ENCODE data around the gene GUCY1A2.

The GUCY1A2 gene

DNA sequence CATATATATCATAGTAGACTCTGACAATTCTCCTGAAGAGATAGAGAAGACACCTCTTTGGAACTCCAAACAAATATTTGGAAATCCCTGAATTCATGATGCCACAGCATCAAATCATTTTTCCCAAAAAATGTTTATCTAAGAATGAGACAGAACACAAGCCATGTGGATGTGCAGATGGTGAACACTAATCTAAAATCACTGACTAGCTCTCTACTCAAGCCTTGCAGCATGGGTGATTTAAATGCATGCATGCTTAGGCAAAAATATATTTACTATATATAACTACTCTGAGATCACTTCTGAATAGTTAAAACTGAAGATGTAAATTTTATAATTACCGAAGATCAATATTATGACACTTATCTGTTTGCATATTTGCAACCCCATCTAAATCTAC, 289.9 kb downstream of the GUCY1A2 start:
- no peak for DNase-seq

DNA sequence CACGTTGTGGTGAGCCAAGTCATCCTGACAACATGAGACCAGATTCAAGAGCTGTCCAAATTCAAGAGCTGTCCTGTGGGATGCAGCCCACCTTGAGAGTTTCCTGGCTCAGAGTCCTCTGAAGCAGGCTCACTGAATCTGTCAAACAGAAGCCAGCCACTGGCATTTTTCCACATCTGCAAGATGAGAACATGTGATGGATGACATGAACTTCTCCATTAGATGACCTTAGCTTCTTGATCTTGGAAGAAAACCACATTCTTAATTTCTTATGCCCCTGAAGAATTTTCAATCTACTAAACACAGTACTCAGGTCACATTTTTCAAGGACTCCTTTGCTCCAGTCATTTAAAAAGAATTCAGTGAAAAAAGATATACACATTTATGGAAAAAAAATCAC, 291.0 kb downstream of the GUCY1A2 start:
- no peaks in the 10 kb centered on the region for H3K27me3 ChIP-seq (replicated peaks)
- DNase-seq: no peak
- H3K27ac ChIP-seq: no peak overlapping the region
- TF ChIP-seq, protein P1, sequence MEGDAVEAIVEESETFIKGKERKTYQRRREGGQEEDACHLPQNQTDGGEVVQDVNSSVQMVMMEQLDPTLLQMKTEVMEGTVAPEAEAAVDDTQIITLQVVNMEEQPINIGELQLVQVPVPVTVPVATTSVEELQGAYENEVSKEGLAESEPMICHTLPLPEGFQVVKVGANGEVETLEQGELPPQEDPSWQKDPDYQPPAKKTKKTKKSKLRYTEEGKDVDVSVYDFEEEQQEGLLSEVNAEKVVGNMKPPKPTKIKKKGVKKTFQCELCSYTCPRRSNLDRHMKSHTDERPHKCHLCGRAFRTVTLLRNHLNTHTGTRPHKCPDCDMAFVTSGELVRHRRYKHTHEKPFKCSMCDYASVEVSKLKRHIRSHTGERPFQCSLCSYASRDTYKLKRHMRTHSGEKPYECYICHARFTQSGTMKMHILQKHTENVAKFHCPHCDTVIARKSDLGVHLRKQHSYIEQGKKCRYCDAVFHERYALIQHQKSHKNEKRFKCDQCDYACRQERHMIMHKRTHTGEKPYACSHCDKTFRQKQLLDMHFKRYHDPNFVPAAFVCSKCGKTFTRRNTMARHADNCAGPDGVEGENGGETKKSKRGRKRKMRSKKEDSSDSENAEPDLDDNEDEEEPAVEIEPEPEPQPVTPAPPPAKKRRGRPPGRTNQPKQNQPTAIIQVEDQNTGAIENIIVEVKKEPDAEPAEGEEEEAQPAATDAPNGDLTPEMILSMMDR (IDR thresholded peaks at IDR 0.05; ENCODE audit: low read depth, low read length, missing control alignments): no peak
- H3K4me3 ChIP-seq (ENCODE audit: low read depth, low read length): no peak overlapping the region
- H3K36me3 ChIP-seq (replicated peaks): no peaks in the 10 kb centered on the region
- in situ Hi-C loops (cut with HindIII; ENCODE audit: low pct_ligation_motif_present, low sequenced_read_pairs): no loop called here

More for the DNA sequence above, 289.9 kb downstream of the GUCY1A2 start:
- H3K27me3 ChIP-seq (replicated peaks): no peaks in the 10 kb centered on the region
- no peak overlapping the region for H3K27ac ChIP-seq
- no peak overlapping the region for H3K4me3 ChIP-seq (ENCODE audit: low read depth, low read length)
- TF ChIP-seq, protein P1 (IDR thresholded peaks at IDR 0.05; ENCODE audit: low read depth, low read length, missing control alignments): no peak
- in situ Hi-C loops (cut with HindIII; ENCODE audit: low pct_ligation_motif_present, low sequenced_read_pairs): no loop called here
- no peaks in the 10 kb centered on the region for H3K36me3 ChIP-seq (replicated peaks)

DNA sequence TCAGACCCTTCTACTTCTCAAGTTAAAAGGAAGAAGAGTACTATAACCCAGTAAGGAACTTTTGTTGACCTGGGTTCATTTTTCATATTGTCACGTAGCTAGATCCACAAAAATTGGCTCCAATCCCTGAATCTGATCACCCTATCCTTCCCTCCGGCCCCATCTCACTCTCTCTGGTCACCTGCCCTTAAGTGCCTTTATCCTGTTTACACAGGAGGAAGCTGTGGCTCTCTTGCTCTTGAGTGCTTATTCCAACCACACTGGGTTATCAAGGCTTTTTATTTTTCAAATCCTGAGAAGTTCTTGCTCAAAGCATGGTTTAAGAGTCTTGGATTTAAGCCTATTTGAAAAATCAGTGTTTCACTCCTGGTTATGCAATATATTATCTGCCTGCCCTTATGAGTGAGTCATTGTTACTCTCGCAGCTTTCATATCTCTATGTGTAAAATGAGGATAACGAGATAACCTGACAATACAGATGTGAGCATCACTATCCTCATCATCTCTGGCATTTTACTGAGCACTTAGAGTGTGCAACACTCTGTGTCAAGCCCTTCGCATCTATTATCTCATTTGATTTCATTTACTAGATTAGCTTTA, 293.9 kb downstream of the GUCY1A2 start:
- in situ Hi-C loops (cut with HindIII; ENCODE audit: low pct_ligation_motif_present, low sequenced_read_pairs): no loop called here
- no peaks in the 10 kb centered on the region for H3K36me3 ChIP-seq (replicated peaks)
- no peak overlapping the region for H3K4me3 ChIP-seq (ENCODE audit: low read depth, low read length)
- DNase-seq: no peak
- H3K27ac ChIP-seq: no peak overlapping the region
- H3K27me3 ChIP-seq (replicated peaks): no peaks in the 10 kb centered on the region
- TF ChIP-seq, protein P1 (IDR thresholded peaks at IDR 0.05; ENCODE audit: low read depth, low read length, missing control alignments): no peak

DNA sequence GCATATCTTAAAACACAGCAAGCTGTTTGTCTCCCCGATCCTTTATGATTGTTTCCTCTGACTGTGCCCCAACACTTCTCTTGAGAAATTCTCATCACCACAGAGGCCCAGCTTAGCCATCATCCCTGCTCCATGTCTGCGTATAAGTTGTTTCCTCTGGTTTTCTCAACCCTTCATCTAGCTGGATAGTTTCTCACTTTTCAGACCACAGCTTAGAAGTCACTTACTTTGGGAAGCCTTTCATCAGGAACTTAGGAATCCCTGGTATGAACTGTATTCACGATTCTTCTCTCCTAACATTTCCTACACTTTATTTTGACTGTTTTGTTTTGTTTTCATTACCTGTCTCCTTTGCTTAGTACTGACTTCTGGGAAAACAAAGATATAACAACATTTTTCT, 295.2 kb downstream of the GUCY1A2 start:
- no peaks in the 10 kb centered on the region for H3K36me3 ChIP-seq (replicated peaks)
- H3K4me3 ChIP-seq (ENCODE audit: low read depth, low read length): no peak overlapping the region
- no peaks in the 10 kb centered on the region for H3K27me3 ChIP-seq (replicated peaks)
- in situ Hi-C loops (cut with HindIII; ENCODE audit: low pct_ligation_motif_present, low sequenced_read_pairs): no loop called here
- no peak overlapping the region for H3K27ac ChIP-seq
- TF ChIP-seq, protein P1 (IDR thresholded peaks at IDR 0.05; ENCODE audit: low read depth, low read length, missing control alignments): no peak
- DNase-seq: no peak

DNA sequence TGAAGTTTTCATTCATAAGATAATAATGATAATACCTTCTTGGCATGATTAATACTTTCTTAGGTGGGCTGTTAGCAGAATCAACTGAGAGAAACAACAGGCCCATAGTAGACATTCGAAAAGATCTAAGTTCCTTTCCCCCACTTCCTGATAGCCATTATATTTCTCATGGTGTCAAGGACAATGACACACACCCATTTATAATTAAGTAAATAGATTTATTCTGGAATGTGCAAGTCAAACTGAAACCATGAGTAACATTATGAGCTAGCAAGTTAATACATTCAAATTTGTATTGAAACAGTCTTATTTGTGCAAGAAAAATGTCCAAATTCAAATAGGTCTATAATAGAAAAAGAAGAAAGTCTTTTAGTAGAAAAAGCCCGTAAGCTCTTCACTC, 301.1 kb downstream of the GUCY1A2 start:
- TF ChIP-seq, protein P1 (IDR thresholded peaks at IDR 0.05; ENCODE audit: low read depth, low read length, missing control alignments): no peak
- no peaks in the 10 kb centered on the region for H3K36me3 ChIP-seq (replicated peaks)
- no peaks in the 10 kb centered on the region for H3K27me3 ChIP-seq (replicated peaks)
- in situ Hi-C loops (cut with HindIII; ENCODE audit: low pct_ligation_motif_present, low sequenced_read_pairs): no loop called here
- H3K4me3 ChIP-seq (ENCODE audit: low read depth, low read length): no peak overlapping the region
- no peak for DNase-seq
- H3K27ac ChIP-seq: no peak overlapping the region

DNA sequence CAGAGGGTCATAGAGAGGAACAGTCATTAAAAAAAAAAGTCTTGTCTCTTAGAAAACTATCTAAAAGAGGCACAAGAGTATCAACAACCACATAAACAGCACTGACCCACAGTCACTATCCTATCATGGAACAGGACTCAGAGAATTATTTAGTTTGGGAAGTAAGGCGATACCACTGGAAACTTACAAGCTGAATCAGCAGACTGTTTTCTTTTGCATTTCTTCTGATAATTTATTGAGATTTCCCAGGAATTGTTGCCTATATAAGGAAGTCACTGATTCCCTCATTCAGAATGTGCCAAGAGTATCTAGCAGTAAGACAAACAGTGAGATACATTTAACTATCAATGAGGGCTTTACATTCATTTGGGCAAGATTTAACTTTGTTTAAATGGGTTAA, 304.1 kb downstream of the GUCY1A2 start:
- TF ChIP-seq, protein P1 (IDR thresholded peaks at IDR 0.05; ENCODE audit: low read depth, low read length, missing control alignments): no peak
- Histone ChIP-seq H3K4me3 (ENCODE audit: low read depth, low read length) (no peak overlapping the region), H3K36me3 (replicated peaks) (no peaks in the 10 kb centered on the region), H3K27ac (no peak overlapping the region), H3K27me3 (replicated peaks) (no peaks in the 10 kb centered on the region)
- in situ Hi-C loops (cut with HindIII; ENCODE audit: low pct_ligation_motif_present, low sequenced_read_pairs): no loop called here
- DNase-seq: no peak
